ENCODE data around the gene YLPM1. TPM values are rescaled to one million over a fixed set of nuclear protein-coding genes. Genes with fewer than 3 reads are reported as not detected.

The YLPM1 gene
- total and polyA plus RNA-seq, 2 donors (not counting 1 experiment from before 2014, with no cell fraction given): 22.4 to 116 TPM

DNA sequence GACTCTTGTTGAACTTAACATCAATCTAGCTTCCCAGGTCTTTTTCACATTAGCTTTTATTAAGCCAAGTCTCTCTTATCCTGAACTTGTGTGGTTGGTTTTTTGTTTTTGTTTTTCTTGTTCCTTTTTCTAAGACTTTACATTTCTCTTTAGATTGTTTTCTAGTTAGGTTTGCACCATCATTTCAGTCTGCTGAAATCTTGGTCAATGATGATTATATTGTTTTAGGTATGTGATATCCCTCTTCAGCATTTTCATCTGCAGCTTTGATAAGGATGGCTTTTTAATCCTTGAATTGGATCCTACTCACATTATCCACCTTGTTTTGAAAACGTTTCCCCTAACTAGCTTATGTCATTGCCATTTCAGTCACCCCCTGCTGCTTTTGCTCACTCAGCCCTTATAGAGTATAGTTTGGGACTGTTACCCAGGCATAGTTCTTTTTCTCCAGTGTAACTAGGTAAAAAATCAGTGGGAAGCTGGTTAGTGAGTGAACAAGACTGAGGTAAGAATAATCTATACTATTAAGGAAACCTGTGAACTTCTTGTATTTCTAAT is 22.0 kb downstream of the YLPM1 start:
- TF ChIP-seq, protein P1, sequence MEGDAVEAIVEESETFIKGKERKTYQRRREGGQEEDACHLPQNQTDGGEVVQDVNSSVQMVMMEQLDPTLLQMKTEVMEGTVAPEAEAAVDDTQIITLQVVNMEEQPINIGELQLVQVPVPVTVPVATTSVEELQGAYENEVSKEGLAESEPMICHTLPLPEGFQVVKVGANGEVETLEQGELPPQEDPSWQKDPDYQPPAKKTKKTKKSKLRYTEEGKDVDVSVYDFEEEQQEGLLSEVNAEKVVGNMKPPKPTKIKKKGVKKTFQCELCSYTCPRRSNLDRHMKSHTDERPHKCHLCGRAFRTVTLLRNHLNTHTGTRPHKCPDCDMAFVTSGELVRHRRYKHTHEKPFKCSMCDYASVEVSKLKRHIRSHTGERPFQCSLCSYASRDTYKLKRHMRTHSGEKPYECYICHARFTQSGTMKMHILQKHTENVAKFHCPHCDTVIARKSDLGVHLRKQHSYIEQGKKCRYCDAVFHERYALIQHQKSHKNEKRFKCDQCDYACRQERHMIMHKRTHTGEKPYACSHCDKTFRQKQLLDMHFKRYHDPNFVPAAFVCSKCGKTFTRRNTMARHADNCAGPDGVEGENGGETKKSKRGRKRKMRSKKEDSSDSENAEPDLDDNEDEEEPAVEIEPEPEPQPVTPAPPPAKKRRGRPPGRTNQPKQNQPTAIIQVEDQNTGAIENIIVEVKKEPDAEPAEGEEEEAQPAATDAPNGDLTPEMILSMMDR (IDR thresholded peaks at IDR 0.05): no peak
- TF ChIP-seq EZH2 (IDR thresholded peaks at IDR 0.05; ENCODE audit: borderline replicate concordance, insufficient read depth, low read depth, low read length, poor library complexity, severe bottlenecking): no peak
- H3K9me3 Mint-ChIP-seq (ENCODE audit: insufficient read depth): no peaks in the 10 kb centered on the region
- Histone ChIP-seq H3K9ac (ENCODE audit: low read length) (no peak overlapping the region), H3K9me3 (ENCODE audit: control extremely low read depth in 1 of 3, control insufficient read depth in 2 of 3, insufficient read depth in 1 of 3, low read length in 2 of 3) (peaks cover 0 to 3% (median 0%) of the 10 kb centered on the region in 3 donors), H3K36me3 (replicated peaks in 1 of 2; ENCODE audit: control extremely low read depth in 1 of 2, control insufficient read depth in 1 of 2, extremely low read depth in 1 of 2, insufficient read depth in 2 of 2, low read length in 1 of 2) (peaks cover 0 to 60% of the 10 kb centered on the region in 2 experiments), H3K27me3 (replicated peaks in 1 of 4; ENCODE audit: control extremely low read depth in 1 of 4, control insufficient read depth in 3 of 4, insufficient read depth in 4 of 4, low read length in 3 of 4) (no peaks in the 10 kb centered on the region), H2AFZ (ENCODE audit: insufficient read depth, low read depth, low read length, poor library complexity, severe bottlenecking) (no peak overlapping the region), H3K4me1 (ENCODE audit: control insufficient read depth in 2 of 2, insufficient read depth in 2 of 2, low read length in 2 of 2) (no peaks in the 10 kb centered on the region), H3K79me2 (ENCODE audit: control insufficient read depth, insufficient read depth, low read length) (peaks cover 41% of the 10 kb centered on the region), H4K20me1 (ENCODE audit: control insufficient read depth, insufficient read depth, low read length, poor library complexity, severe bottlenecking) (no peaks in the 10 kb centered on the region), H3K4me3 (ENCODE audit: control extremely low read depth in 1 of 5, extremely low read depth in 1 of 5, insufficient read depth in 1 of 5, low read depth in 2 of 5, low read length in 4 of 5) (no peak overlapping the region), H3K4me2 (replicated peaks; ENCODE audit: low read depth, low read length, poor library complexity, severe bottlenecking) (no peak overlapping the region), H3K27ac (ENCODE audit: low read length in 2 of 2) (peak overlapping the region in 1 of 2 donors; percentile 40)
- no peak overlapping the region for H3K27ac Mint-ChIP-seq
- no peak for ATAC-seq (ENCODE audit: low read depth)
- H3K27me3 Mint-ChIP-seq: no peaks in the 10 kb centered on the region
- no peak for DNase-seq
- no CpG with 5 or more reads among the region's 1 CpG for WGBS (ENCODE audit: insufficient coverage)
- intact Hi-C loops (cut with micrococcal nuclease): no loop called here
- ChIA-PET CTCF (interaction anchor here (1.1 to 1.8 kb wide), 3 partner anchors 21 to 176 kb away, joined by 3 to 9 read pairs (median 6); no protein-coding TSS in a partner anchor), POLR2A (no interaction called here)
- H3K4me3 Mint-ChIP-seq: no peak overlapping the region
- peaks cover 2% of the 10 kb centered on the region for H3K4me1 Mint-ChIP-seq

DNA sequence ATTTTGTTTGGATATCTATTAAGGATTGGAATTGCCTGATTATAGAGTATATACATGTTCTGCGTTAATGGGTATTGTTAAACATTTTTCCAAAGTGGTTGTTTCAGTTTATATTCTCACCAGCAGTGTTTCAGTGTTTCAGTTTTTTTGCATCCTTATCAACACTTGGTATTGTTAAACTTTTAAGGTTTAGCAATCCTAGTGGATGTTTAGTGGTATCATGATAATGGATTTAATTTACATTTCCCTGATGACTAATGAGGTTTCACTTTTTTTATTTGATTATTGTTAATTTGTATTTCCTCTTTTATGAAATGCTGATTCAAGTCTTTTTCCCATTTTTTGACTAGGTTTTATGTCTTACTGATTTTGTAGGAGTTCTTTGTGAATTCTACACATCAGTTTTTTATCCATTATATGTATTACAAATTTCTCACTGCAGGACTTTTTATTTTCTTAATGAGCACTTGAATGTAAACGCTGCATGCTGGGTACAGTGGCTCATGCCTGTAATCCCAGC is 23.7 kb downstream of the YLPM1 start:
- H3K27ac Mint-ChIP-seq: peak overlapping the region; percentile 17
- CTCF ChIA-PET: no interaction called here
- intact Hi-C loops (cut with micrococcal nuclease): no loop called here

More for the DNA sequence above, 23.7 kb downstream of the YLPM1 start:
- H3K4me1 ChIP-seq (ENCODE audit: control insufficient read depth in 2 of 2, insufficient read depth in 2 of 2, low read length in 2 of 2): no peaks in the 10 kb centered on the region
- H3K4me1 Mint-ChIP-seq: peaks cover 5% of the 10 kb centered on the region
- H3K9me3 Mint-ChIP-seq (ENCODE audit: insufficient read depth): no peaks in the 10 kb centered on the region
- H3K4me3 ChIP-seq (ENCODE audit: control extremely low read depth in 1 of 5, extremely low read depth in 1 of 5, insufficient read depth in 1 of 5, low read depth in 2 of 5, low read length in 4 of 5): no peak overlapping the region
- no peak overlapping the region for H2AFZ ChIP-seq (ENCODE audit: insufficient read depth, low read depth, low read length, poor library complexity, severe bottlenecking)
- no peak overlapping the region for H3K9ac ChIP-seq (ENCODE audit: low read length)
- TF ChIP-seq, protein P1 (IDR thresholded peaks at IDR 0.05): no peak
- TF ChIP-seq EZH2 (IDR thresholded peaks at IDR 0.05; ENCODE audit: borderline replicate concordance, insufficient read depth, low read depth, low read length, poor library complexity, severe bottlenecking): no peak
- peaks cover 0 to 8% (median 0%) of the 10 kb centered on the region in 3 donors for H3K9me3 ChIP-seq (ENCODE audit: control extremely low read depth in 1 of 3, control insufficient read depth in 2 of 3, insufficient read depth in 1 of 3, low read length in 2 of 3)
- no peak overlapping the region for H3K4me2 ChIP-seq (replicated peaks; ENCODE audit: low read depth, low read length, poor library complexity, severe bottlenecking)
- peaks cover 0 to 43% of the 10 kb centered on the region in 2 experiments for H3K36me3 ChIP-seq (replicated peaks in 1 of 2; ENCODE audit: control extremely low read depth in 1 of 2, control insufficient read depth in 1 of 2, extremely low read depth in 1 of 2, insufficient read depth in 2 of 2, low read length in 1 of 2)
- ATAC-seq (ENCODE audit: low read depth) (no peak), DNase-seq (no peak)
- 100% methylated on average over 1 of the region's 2 CpGs for WGBS (ENCODE audit: insufficient coverage)
- H4K20me1 ChIP-seq (ENCODE audit: control insufficient read depth, insufficient read depth, low read length, poor library complexity, severe bottlenecking): no peaks in the 10 kb centered on the region
- no peak overlapping the region for H3K4me3 Mint-ChIP-seq
- peaks cover 32% of the 10 kb centered on the region for H3K79me2 ChIP-seq (ENCODE audit: control insufficient read depth, insufficient read depth, low read length)
- no peaks in the 10 kb centered on the region for H3K27me3 ChIP-seq (replicated peaks in 1 of 4; ENCODE audit: control extremely low read depth in 1 of 4, control insufficient read depth in 3 of 4, insufficient read depth in 4 of 4, low read length in 3 of 4)
- no peak overlapping the region for H3K27ac ChIP-seq (ENCODE audit: low read length in 2 of 2)
- POLR2A ChIA-PET: no interaction called here
- no peaks in the 10 kb centered on the region for H3K27me3 Mint-ChIP-seq

Measured in B cell (primary cell).